ENCODE results near the gene TRAK1.

TRAK1 gene

DNA sequence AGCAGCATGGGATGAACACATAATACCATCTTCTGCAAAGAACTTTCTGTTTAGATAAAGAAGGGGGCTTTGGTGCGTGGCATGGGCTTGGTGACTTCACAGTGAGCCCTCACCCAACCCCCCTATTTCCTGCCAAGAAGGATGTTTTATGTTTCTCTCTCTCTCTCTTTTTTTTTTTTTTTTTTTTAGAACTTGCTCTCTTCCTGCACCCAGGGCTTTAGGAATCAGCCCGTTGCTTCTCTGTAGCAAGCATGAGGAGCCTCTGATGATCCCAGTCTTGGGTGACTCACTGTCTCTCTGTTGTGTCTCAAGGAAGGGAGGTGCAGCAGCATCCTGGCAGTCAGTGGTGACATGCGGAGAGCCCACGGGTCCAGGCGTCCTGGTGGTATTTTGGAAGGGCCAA, 125.8 kb downstream of the TRAK1 start:
- DNase-seq (ENCODE audit: low spot score), result no peak
- in situ Hi-C loops (cut with MboI; ENCODE audit: low sequenced_read_pairs, unreplicated experiment), result loop anchor here (5.0 kb wide), 1 partner anchor 100 kb away; no protein-coding TSS in a partner anchor
- TF ChIP-seq, protein P1, sequence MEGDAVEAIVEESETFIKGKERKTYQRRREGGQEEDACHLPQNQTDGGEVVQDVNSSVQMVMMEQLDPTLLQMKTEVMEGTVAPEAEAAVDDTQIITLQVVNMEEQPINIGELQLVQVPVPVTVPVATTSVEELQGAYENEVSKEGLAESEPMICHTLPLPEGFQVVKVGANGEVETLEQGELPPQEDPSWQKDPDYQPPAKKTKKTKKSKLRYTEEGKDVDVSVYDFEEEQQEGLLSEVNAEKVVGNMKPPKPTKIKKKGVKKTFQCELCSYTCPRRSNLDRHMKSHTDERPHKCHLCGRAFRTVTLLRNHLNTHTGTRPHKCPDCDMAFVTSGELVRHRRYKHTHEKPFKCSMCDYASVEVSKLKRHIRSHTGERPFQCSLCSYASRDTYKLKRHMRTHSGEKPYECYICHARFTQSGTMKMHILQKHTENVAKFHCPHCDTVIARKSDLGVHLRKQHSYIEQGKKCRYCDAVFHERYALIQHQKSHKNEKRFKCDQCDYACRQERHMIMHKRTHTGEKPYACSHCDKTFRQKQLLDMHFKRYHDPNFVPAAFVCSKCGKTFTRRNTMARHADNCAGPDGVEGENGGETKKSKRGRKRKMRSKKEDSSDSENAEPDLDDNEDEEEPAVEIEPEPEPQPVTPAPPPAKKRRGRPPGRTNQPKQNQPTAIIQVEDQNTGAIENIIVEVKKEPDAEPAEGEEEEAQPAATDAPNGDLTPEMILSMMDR (IDR thresholded peaks at IDR 0.05; ENCODE audit: borderline replicate concordance, control extremely low read depth, extremely low read depth, insufficient read depth, missing control alignments), result no peak

DNA sequence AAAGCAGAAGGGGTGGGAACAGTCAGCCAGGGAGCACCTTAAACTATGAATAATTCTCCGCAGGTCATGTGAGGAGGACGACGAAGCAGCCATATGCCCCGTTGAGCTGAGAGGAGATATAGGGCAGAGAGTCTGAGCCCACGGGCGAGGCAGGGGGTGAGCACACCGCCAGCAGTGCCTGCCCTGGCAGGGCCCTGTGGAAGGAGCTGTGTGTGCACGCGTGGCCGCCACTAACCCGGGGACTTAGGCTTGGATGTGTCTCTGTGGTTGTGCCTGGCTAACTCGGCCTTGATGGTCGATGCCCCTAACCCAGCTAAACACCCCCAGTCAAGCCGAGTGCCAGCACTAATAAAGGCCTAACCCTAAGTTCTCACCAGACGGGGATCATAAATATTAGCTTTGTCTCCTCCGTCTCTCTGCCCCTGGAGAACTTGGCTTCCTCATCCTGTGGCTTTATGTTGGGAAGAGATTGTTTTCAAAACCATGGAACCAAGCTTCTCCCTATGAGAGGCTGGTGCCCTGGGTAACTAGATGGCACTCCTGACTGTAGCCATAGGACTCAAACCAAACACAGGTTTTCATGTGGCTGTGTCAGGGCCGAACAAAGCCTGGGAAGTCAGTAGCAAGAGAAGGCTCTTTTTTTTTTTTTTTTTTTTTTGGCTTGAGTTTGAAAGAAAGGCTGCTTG, 129.4 kb downstream of the TRAK1 start:
- DNase-seq (ENCODE audit: low spot score), result no peak
- in situ Hi-C loops (cut with MboI; ENCODE audit: low sequenced_read_pairs, unreplicated experiment), result no loop called here
- TF ChIP-seq, protein P1 (IDR thresholded peaks at IDR 0.05; ENCODE audit: borderline replicate concordance, control extremely low read depth, extremely low read depth, insufficient read depth, missing control alignments), result no peak

DNA sequence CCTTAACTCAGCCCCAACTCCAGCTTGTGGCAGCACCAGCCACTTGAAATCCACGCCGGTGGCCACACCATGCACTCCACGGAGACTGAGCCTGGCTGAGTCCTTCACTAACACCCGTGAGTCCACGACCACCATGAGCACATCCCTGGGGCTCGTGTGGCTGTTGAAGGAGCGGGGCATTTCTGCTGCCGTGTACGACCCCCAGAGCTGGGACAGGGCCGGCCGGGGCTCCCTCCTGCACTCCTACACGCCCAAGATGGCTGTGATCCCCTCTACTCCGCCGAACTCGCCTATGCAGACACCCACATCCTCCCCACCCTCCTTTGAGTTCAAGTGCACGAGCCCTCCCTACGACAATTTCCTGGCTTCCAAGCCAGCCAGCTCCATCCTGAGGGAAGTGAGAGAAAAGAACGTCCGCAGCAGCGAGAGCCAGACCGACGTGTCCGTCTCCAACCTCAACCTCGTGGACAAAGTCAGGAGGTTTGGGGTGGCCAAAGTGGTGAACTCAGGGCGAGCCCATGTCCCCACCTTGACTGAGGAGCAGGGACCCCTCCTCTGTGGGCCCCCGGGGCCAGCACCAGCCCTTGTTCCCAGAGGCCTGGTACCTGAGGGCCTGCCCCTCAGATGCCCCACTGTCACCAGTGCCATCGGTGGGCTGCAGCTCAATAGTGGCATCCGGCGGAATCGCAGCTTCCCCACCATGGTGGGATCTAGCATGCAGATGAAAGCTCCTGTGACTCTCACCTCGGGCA, 132.0 kb downstream of the TRAK1 start:
- TF ChIP-seq, protein P1 (IDR thresholded peaks at IDR 0.05; ENCODE audit: borderline replicate concordance, control extremely low read depth, extremely low read depth, insufficient read depth, missing control alignments), result no peak
- in situ Hi-C loops (cut with MboI; ENCODE audit: low sequenced_read_pairs, unreplicated experiment), result no loop called here
- no peak for DNase-seq (ENCODE audit: low spot score)

DNA sequence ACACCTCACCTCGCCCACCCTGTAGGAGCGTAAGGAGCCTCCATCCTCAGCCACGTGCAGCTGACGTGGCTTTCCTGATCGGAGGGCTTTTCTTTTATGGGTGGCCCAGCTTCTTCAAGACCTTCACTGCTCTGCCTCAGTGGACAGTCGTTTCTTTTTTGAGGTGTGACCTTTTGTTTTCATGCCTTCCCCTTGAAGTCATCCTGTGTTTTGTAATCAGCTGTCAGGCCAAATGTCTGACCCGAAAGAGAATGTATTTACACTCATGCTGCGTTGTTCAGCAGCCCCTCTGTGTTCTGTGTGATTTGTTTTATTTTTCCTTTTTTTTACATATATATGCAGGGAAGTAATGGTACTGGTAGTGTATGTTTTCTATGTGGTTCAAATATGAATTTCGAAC, 133.0 kb downstream of the TRAK1 start:
- TF ChIP-seq, protein P1 (IDR thresholded peaks at IDR 0.05; ENCODE audit: borderline replicate concordance, control extremely low read depth, extremely low read depth, insufficient read depth, missing control alignments), result no peak

DNA sequence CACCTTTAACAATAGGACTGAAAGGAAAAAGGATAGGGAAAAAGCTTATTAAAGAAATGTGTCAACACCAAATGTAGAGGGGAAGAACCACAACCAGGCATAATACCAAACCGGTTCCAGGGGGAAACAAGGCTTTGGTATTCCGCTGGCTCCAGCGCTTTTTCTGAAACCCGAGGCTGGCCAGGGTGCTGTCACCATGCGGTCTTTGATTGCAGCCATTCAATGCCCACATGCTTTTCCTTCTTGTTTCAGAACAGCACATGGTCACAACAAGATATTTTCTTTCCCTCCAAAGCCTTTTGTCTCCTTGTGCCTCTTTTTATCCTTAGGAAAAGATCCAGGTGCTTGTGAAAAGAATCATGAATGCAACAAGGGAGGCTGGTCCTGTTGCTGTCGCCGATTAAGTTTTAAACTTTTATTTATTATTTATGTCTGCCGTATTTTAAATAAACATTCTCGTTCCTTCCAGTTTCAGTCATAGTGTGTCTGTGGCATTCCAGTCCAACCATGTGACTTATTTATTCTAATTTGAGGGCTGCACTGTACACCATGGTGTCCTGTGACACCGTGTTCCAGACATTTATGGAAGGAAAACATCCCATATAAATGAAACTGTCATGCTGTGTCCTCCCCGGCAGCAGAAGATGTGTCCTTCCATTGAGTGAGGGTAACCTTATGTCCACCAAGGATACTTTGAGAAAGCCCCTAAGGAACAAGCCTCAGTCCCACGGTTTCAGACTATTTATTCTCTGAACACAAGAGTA, 133.7 kb downstream of the TRAK1 start:
- TF ChIP-seq, protein P1 (IDR thresholded peaks at IDR 0.05; ENCODE audit: borderline replicate concordance, control extremely low read depth, extremely low read depth, insufficient read depth, missing control alignments), result no peak
- DNase-seq (ENCODE audit: low spot score), result no peak
- in situ Hi-C loops (cut with MboI; ENCODE audit: low sequenced_read_pairs, unreplicated experiment), result no loop called here

More for the DNA sequence above, 133.0 kb downstream of the TRAK1 start:
- no peak for DNase-seq (ENCODE audit: low spot score)
- in situ Hi-C loops (cut with MboI; ENCODE audit: low sequenced_read_pairs, unreplicated experiment), result no loop called here

All from GM13976 (cell line).